DOHH2 (cell line): ENCODE measurements around the gene STARD8.

Experiments used
- H3F3A ChIP-seq: fragments of 200-600 bp; sonication (generic), shearing (Covaris generic); 2 replicates; pipeline ENCODE4 v1.6.0; 2016; ENCODE audit warnings: antibody characterized with exemption, mild to moderate bottlenecking; ENCODE audit not compliant: control insufficient read depth, insufficient read depth
- H3K27ac ChIP-seq: fragments of 200-600 bp; sonication (generic); 2 replicates; pipeline ENCODE4 v1.5.1; 2014; ENCODE audit warnings: low read depth, mild to moderate bottlenecking, low read length, moderate library complexity
- H3K27me3 ChIP-seq: fragments of 200-600 bp; sonication (generic); 2 replicates; pipeline ENCODE4 v1.6.1; 2014; ENCODE audit warnings: mild to moderate bottlenecking, low read length, mixed read lengths; ENCODE audit not compliant: control insufficient read depth
- H3K36me3 ChIP-seq: fragments of 200-600 bp; sonication (generic); 2 replicates; pipeline ENCODE4 v1.6.1; 2014; ENCODE audit warnings: mild to moderate bottlenecking, low read length, moderate library complexity, mixed read lengths; ENCODE audit not compliant: control insufficient read depth
- H3K4me1 ChIP-seq: fragments of 200-600 bp; sonication (generic); 2 replicates; pipeline ENCODE4 v1.6.1; 2014; ENCODE audit warnings: mild to moderate bottlenecking, low read length, mixed read lengths; ENCODE audit not compliant: control insufficient read depth
- H3K4me2 ChIP-seq: fragments of 200-600 bp; sonication (generic); 2 replicates; pipeline ENCODE4 v1.6.0; 2014; ENCODE audit warnings: mild to moderate bottlenecking, low read length, moderate library complexity
- H3K4me3 ChIP-seq: fragments of 200-600 bp; sonication (generic); 2 replicates; pipeline ENCODE4 v1.5.1; 2014; ENCODE audit warnings: mild to moderate bottlenecking, low read length, mixed read lengths
- H3K79me2 ChIP-seq: fragments of 200-600 bp; sonication (generic); 2 replicates; pipeline ENCODE4 v1.6.1; 2014; ENCODE audit warnings: mild to moderate bottlenecking, low read length, mixed read lengths; ENCODE audit not compliant: control insufficient read depth
- H3K9me2 ChIP-seq: fragments of 200-600 bp; sonication (generic); replicated peaks from 2 replicates; pipeline ENCODE4 v1.6.1; 2014; ENCODE audit warnings: mild to moderate bottlenecking, low read length, mixed read lengths; ENCODE audit not compliant: control insufficient read depth
- H3K9me3 ChIP-seq: fragments of 200-600 bp; sonication (generic); 2 replicates; pipeline ENCODE4 v1.6.1; 2014; ENCODE audit warnings: antibody characterized with exemption, low read length, mixed read lengths; ENCODE audit not compliant: control insufficient read depth, insufficient read depth
- H4K20me1 ChIP-seq: fragments of 200-600 bp; sonication (generic); 2 replicates; pipeline ENCODE4 v1.6.0; 2014; ENCODE audit warnings: low read depth, mild to moderate bottlenecking, antibody characterized with exemption, low read length, moderate library complexity; ENCODE audit not compliant: control insufficient read depth, insufficient read depth
- CTCF ChIP-seq: fragments of 200-600 bp; sonication (generic); IDR thresholded peaks from one replicate; pipeline ENCODE4 v1.5.1; 2014; ENCODE audit warnings: antibody characterized with exemption, mild to moderate bottlenecking, low read depth, low read length; ENCODE audit not compliant: poor library complexity, severe bottlenecking
- EZH2phosphoT487 ChIP-seq: fragments of 200-600 bp; sonication (generic); IDR thresholded peaks from 2 replicates; pipeline ENCODE4 v1.6.1; 2017; ENCODE audit warnings: borderline replicate concordance, mild to moderate bottlenecking, antibody characterized with exemption, low read length, moderate library complexity, mixed read lengths

The STARD8 gene

GRCh38 chrX:68632491-68632890 lies 15.0 kb upstream of the STARD8 start:
- Histone ChIP-seq H3K4me3 (no peak overlapping the region), H3K4me1 (no peaks in the 10 kb centered on the region), H3K36me3 (no peaks in the 10 kb centered on the region), H4K20me1 (no peaks in the 10 kb centered on the region), H3K4me2 (no peak overlapping the region), H3K79me2 (no peaks in the 10 kb centered on the region), H3K27ac (no peak overlapping the region), H3K9me3 (no peaks in the 10 kb centered on the region), H3K9me2 (no peaks in the 10 kb centered on the region), H3F3A (no peaks in the 10 kb centered on the region), H3K27me3 (no peaks in the 10 kb centered on the region)
- no peak for TF ChIP-seq CTCF
- no peak for TF ChIP-seq EZH2phosphoT487

- H3K36me3 ChIP-seq, result no peaks in the 10 kb centered on the region
- no peak overlapping the region for H3K4me2 ChIP-seq
These were observed 13.5 kb upstream of the STARD8 start for GRCh38 chrX:68633981-68634380.

GRCh38 chrX:68634649-68635227 lies 12.7 kb upstream of the STARD8 start:
- TF ChIP-seq EZH2phosphoT487 (no peak), CTCF (no peak)
- no peaks in the 10 kb centered on the region for H4K20me1 ChIP-seq
- H3K9me2 ChIP-seq, result no peaks in the 10 kb centered on the region
- no peaks in the 10 kb centered on the region for H3K27me3 ChIP-seq
- H3K9me3 ChIP-seq, result no peaks in the 10 kb centered on the region
- H3F3A ChIP-seq, result no peaks in the 10 kb centered on the region
- H3K4me3 ChIP-seq, result no peak overlapping the region
- H3K36me3 ChIP-seq, result no peaks in the 10 kb centered on the region
- H3K4me2 ChIP-seq, result no peak overlapping the region
- no peaks in the 10 kb centered on the region for H3K4me1 ChIP-seq
- H3K79me2 ChIP-seq, result no peaks in the 10 kb centered on the region
- H3K27ac ChIP-seq, result no peak overlapping the region

More at GRCh38 chrX:68633981-68634380, 13.5 kb upstream of the STARD8 start:
- Histone ChIP-seq H3K9me2 (no peaks in the 10 kb centered on the region), H4K20me1 (no peaks in the 10 kb centered on the region), H3K27me3 (no peaks in the 10 kb centered on the region), H3K4me3 (no peak overlapping the region), H3K79me2 (no peaks in the 10 kb centered on the region), H3K9me3 (no peaks in the 10 kb centered on the region), H3K4me1 (no peaks in the 10 kb centered on the region), H3K27ac (no peak overlapping the region), H3F3A (no peaks in the 10 kb centered on the region)
- TF ChIP-seq CTCF (no peak), EZH2phosphoT487 (no peak)

GRCh38 chrX:68640661-68641060 lies 6.8 kb upstream of the STARD8 start:
- no peak overlapping the region for H3K4me3 ChIP-seq
- no peak overlapping the region for H3K4me2 ChIP-seq
- no peaks in the 10 kb centered on the region for H3K27me3 ChIP-seq
- H3K36me3 ChIP-seq, result no peaks in the 10 kb centered on the region
- no peaks in the 10 kb centered on the region for H3K9me3 ChIP-seq
- no peak overlapping the region for H3K27ac ChIP-seq
- H3K9me2 ChIP-seq, result no peaks in the 10 kb centered on the region
- no peaks in the 10 kb centered on the region for H3K79me2 ChIP-seq
- H3K4me1 ChIP-seq, result no peaks in the 10 kb centered on the region
- no peaks in the 10 kb centered on the region for H3F3A ChIP-seq
- no peaks in the 10 kb centered on the region for H4K20me1 ChIP-seq
- TF ChIP-seq EZH2phosphoT487 (no peak), CTCF (no peak)
